ENCODE data around the gene LSR.

- TF ChIP-seq POLR2A (IDR thresholded peaks at IDR 0.05), result no peak
- TF ChIP-seq, protein P1, sequence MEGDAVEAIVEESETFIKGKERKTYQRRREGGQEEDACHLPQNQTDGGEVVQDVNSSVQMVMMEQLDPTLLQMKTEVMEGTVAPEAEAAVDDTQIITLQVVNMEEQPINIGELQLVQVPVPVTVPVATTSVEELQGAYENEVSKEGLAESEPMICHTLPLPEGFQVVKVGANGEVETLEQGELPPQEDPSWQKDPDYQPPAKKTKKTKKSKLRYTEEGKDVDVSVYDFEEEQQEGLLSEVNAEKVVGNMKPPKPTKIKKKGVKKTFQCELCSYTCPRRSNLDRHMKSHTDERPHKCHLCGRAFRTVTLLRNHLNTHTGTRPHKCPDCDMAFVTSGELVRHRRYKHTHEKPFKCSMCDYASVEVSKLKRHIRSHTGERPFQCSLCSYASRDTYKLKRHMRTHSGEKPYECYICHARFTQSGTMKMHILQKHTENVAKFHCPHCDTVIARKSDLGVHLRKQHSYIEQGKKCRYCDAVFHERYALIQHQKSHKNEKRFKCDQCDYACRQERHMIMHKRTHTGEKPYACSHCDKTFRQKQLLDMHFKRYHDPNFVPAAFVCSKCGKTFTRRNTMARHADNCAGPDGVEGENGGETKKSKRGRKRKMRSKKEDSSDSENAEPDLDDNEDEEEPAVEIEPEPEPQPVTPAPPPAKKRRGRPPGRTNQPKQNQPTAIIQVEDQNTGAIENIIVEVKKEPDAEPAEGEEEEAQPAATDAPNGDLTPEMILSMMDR (IDR thresholded peaks at IDR 0.05), result no peak
These were observed 67.1 kb downstream of the LSR start for GRCh38 chr19:35315883-35316282.

Data from body of pancreas (tissue), 4 donors.